ENCODE results near the gene PTPN14. TPM values are rescaled to one million over a fixed set of nuclear protein-coding genes. Genes with fewer than 3 reads are reported as not detected.

The PTPN14 gene
- total RNA-seq, 1 experiment from 2014 or later = 88.4 TPM

DNA sequence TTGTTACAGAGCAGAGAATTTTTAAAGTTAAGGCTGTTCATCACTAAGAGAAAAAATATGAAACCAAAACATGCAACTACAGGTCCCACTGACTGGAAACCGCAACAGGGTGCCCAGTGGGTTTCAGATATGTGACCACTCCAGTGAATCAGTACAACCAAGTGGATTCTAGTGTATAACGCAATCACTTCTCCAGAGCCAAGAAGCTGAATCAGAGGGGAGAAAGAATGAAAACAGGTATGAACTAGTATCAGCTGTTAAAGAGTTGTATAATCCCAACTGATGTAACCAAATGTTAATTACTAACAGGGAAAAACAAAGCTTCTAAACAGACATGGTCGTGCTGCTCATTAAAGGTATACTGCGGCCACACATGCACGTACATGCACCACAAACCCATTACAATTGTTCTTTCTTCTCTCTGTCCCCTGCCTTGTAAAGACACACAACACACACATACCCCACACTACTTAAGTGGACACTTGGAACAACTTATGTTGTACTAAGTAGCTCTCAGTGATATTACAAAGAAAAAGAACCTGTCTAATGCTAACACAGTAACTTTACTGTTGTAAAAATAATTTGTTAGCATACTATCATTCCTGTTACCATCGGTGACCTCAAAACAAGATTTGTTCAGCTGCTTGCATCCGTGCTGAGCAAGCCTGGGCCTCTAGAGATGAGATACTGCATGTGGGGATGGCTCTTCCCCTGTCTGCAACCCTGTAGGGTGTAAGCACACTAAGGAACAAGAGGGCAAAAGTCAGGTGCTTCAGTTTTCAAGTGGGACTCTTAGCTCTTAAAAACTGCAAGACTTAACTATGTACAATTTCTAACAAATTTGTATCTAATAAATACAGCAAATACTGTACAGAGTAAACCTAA lies 74.2 kb downstream of the PTPN14 start:
- H3K9me3 Mint-ChIP-seq = no peaks in the 10 kb centered on the region
- TF ChIP-seq ESRRA (CRISPR knock-in tag; IDR thresholded peaks at IDR 0.05; ENCODE audit: borderline replicate concordance) (no peak), FOXP1 (CRISPR knock-in tag; IDR thresholded peaks at IDR 0.05; ENCODE audit: borderline replicate concordance) (no peak), ZNF416 (CRISPR knock-in tag; IDR thresholded peaks at IDR 0.05) (no peak), SMAD3 (CRISPR knock-in tag; IDR thresholded peaks at IDR 0.05; ENCODE audit: borderline replicate concordance) (no peak), MXD4 (CRISPR knock-in tag; IDR thresholded peaks at IDR 0.05; ENCODE audit: borderline replicate concordance) (no peak), ZNF281 (CRISPR knock-in tag; IDR thresholded peaks at IDR 0.05) (no peak), PRRX2 (CRISPR knock-in tag; IDR thresholded peaks at IDR 0.05) (no peak), ATF1 (CRISPR knock-in tag; IDR thresholded peaks at IDR 0.05) (no peak)
- H3K4me3 Mint-ChIP-seq = no peak overlapping the region
- no peaks in the 10 kb centered on the region for H3K36me3 Mint-ChIP-seq
- no peaks in the 10 kb centered on the region for H3K27me3 Mint-ChIP-seq (ENCODE audit: low read depth)
- peak overlapping the region; percentile 46; the same call in 1 of the 2 replicates for H3K27ac Mint-ChIP-seq
- DNase-seq (ENCODE audit: low spot score) (no peak), ATAC-seq (peak; percentile 13; the same call in 1 of the 2 replicates)
- ChIA-PET POLR2A (no interaction called here), CTCF (no interaction called here)
- peaks cover 60% of the 10 kb centered on the region for H3K4me1 Mint-ChIP-seq

DNA sequence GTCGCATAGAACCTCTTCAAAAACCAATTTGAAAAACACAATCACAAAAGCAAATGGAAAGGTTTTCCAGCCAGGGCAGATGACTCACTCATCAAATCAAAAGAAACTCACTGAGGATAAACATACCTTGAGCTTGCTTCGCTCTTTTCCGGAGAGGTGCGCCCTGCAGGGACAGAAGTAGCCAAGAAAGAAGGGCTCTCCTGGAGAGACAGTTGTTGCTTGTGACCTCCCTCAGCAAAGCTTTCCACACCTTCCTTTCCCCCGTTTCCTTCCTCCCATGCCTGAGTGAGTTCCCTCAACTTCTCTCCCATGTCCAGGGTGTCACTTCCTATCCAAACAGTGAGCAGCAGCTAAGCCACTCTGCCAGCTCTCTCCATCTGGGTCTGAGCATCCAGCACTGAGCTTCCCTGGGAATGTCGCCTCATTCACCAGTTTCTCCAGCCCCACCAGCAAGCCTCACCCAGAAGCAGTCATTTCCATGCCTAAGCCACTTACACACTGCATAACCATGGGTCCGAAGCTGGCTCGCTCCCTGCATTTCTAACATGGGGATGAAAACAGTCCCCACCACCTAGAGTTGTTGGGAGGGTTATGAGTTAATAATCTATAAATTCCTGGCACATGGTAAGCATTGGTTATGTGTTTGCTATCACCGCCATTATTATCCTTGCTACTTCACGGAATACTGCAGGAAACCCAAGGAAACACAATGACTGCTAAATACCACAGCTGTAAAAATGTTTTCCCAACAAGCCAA lies 75.0 kb downstream of the PTPN14 start:
- Mint-ChIP-seq H3K27ac (peak overlapping the region; percentile 96), H3K9me3 (no peaks in the 10 kb centered on the region), H3K4me3 (no peak overlapping the region), H3K4me1 (peaks cover 67% of the 10 kb centered on the region), H3K36me3 (no peaks in the 10 kb centered on the region), H3K27me3 (ENCODE audit: low read depth) (no peaks in the 10 kb centered on the region)
- no peak for DNase-seq (ENCODE audit: low spot score)
- CTCF ChIA-PET = interaction anchor here (0.5 to 1.6 kb wide), 2 partner anchors 79 to 120 kb away, joined by 3 read pairs; no protein-coding TSS in a partner anchor
- ATAC-seq = peak; percentile 48
- POLR2A ChIA-PET = interaction anchor here (1.5 kb wide), 1 partner anchor 75 kb away, joined by 5 read pairs; the partner anchor contains the start of gene PTPN14
- TF ChIP-seq ARID4B (CRISPR knock-in tag; IDR thresholded peaks at IDR 0.05; ENCODE audit: borderline replicate concordance) (no peak), ELF4 (CRISPR knock-in tag; IDR thresholded peaks at IDR 0.05; ENCODE audit: low read depth) (no peak), TP53 (CRISPR knock-in tag; IDR thresholded peaks at IDR 0.05) (no peak), PREB (CRISPR knock-in tag; IDR thresholded peaks at IDR 0.05; ENCODE audit: borderline replicate concordance) (no peak), ERG (CRISPR knock-in tag; IDR thresholded peaks at IDR 0.05) (no peak), MYBL2 (CRISPR knock-in tag; IDR thresholded peaks at IDR 0.05) (no peak), ATF1 (CRISPR knock-in tag; IDR thresholded peaks at IDR 0.05) (no peak), ZNF281 (CRISPR knock-in tag; IDR thresholded peaks at IDR 0.05) (no peak), JUN (CRISPR knock-in tag; IDR thresholded peaks at IDR 0.05) (no peak)
- TF ChIP-seq, protein P1, sequence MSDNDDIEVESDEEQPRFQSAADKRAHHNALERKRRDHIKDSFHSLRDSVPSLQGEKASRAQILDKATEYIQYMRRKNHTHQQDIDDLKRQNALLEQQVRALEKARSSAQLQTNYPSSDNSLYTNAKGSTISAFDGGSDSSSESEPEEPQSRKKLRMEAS (CRISPR knock-in tag; IDR thresholded peaks at IDR 0.05) = no peak
